ENCODE measurements around the gene POLR3H.
A peak's percentile ranks its signal among the peaks of the same experiment; 100 is the strongest.

The POLR3H gene

GRCh38 chr22:41534219-41534618, 10.1 kb downstream of the POLR3H start:
- no peak for TF ChIP-seq ZFX (IDR thresholded peaks at IDR 0.05)
- no peak for TF ChIP-seq CTCF (conservative IDR thresholded peaks at IDR 0.05)

GRCh38 chr22:41532908-41533825, 11.1 kb downstream of the POLR3H start:
- no peak overlapping the region for H3K27ac ChIP-seq
- TF ChIP-seq CTCF (conservative IDR thresholded peaks at IDR 0.05) = peak; percentile 95
- TF ChIP-seq ZFX (IDR thresholded peaks at IDR 0.05) = no peak

More at GRCh38 chr22:41534219-41534618, 10.1 kb downstream of the POLR3H start:
- H3K27ac ChIP-seq = no peak overlapping the region

- TF ChIP-seq CTCF (conservative IDR thresholded peaks at IDR 0.05) (no peak), ZFX (IDR thresholded peaks at IDR 0.05) (no peak)
- no peak overlapping the region for H3K27ac ChIP-seq
These were observed 12.4 kb downstream of the POLR3H start for GRCh38 chr22:41531715-41532477.

- no peak overlapping the region for H3K27ac ChIP-seq
These were observed 13.2 kb downstream of the POLR3H start for GRCh38 chr22:41530890-41531714.

GRCh38 chr22:41528938-41529561, 15.2 kb downstream of the POLR3H start:
- peak; percentile 13; the same call in 1 of the 2 replicates for TF ChIP-seq ZFX (IDR thresholded peaks at IDR 0.05)
- TF ChIP-seq CTCF (conservative IDR thresholded peaks at IDR 0.05) = no peak
- H3K27ac ChIP-seq = no peak overlapping the region

More at GRCh38 chr22:41530890-41531714, 13.2 kb downstream of the POLR3H start:
- TF ChIP-seq ZFX (IDR thresholded peaks at IDR 0.05) = no peak
- no peak for TF ChIP-seq CTCF (conservative IDR thresholded peaks at IDR 0.05)

- H3K27ac ChIP-seq = no peak overlapping the region
- TF ChIP-seq CTCF (conservative IDR thresholded peaks at IDR 0.05) = no peak
- no peak for TF ChIP-seq ZFX (IDR thresholded peaks at IDR 0.05)
These were observed 16.0 kb downstream of the POLR3H start for GRCh38 chr22:41528132-41528766.

Data from C4-2B (cell line).